MM.1S (cell line): Measurements from ENCODE around the gene DEXI.

Source experiments
- CTCF ChIP-seq: fragments of 300-600 bp; sonication (generic); IDR thresholded peaks from 2 replicates; pipeline ENCODE4 v1.5.1; 2016; ENCODE audit warnings: antibody characterized with exemption, low read length, mixed read lengths
- EZH2phosphoT487 ChIP-seq: fragments of 300-600 bp; sonication (generic); IDR thresholded peaks from 2 replicates; pipeline ENCODE4 v1.6.1; 2018; ENCODE audit warnings: antibody characterized with exemption, low read length

DNA sequence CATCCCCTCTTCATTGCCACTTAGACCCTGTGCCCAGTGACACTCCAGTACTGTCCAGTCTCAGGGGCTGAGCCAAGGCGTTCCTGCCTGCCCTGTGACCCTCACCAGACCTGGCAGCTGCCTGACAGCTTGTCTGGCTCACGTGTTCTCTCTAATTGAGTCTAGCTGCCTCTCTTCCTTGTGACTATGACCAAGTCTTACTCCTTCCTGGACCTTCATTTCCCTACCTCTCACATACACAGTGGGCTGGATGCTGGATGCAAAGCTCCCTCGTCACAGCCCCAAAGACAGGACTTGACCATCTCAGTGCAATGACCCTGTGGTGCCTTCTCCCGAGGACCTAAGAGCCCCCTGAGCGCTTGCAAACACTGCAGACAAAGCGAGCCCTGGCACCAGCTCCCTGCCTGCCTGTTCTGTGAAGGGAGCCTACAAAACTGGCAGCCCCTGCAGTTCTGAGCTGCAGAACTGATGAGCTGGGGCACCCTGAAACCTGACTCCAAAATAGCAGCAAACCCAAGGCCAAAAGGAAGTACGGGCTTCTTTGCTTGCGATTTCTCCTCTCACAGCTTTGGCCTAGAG is 1.7 kb downstream of the DEXI start:
- no peak for TF ChIP-seq CTCF
- no peak for TF ChIP-seq EZH2phosphoT487
